22Rv1 (cell line): ENCODE measurements around the gene TLR5.

ENCODE experiments used
- ZFX ChIP-seq: fragments of 450-650 bp; IDR thresholded peaks from 2 replicates; pipeline ENCODE4 v1.6.1; 2017; ENCODE audit warnings: antibody characterized with exemption, borderline replicate concordance
- TF ChIP-seq, protein P1 (sequence below): fragments of 450-650 bp; IDR thresholded peaks from 2 replicates; pipeline ENCODE4 v1.5.1; 2017; ENCODE audit warnings: mild to moderate bottlenecking

DNA sequence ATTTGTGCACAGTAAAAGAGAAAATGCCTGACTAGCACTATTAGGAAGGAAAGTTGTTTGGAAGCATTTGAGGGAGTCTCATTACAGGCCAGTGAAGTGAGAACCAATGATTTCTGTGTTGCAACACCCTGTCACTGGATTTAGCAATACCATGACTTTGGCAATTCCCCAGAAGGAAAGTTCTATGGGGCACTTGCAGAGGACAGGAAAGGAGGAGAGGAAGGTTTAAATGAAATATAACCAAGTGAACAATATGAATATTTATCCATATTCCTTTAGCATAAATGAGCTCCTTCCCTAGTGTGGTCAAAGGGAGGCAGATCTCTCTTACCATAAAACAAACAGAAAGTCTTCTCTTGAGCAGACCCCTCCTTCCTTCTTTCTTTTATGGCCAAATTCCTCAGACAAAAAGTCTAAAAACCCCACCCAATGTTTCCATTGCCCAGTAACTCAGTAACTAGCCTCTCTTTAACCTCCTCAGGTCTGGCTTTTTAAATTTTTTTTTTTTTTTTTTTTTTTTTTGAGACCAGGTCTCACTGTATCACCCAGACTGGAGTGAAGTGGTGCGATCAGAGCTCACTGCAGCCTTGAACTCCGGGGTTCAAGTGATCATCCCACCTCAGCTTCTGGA is 5.5 kb downstream of the TLR5 start:
- TF ChIP-seq, protein P1, sequence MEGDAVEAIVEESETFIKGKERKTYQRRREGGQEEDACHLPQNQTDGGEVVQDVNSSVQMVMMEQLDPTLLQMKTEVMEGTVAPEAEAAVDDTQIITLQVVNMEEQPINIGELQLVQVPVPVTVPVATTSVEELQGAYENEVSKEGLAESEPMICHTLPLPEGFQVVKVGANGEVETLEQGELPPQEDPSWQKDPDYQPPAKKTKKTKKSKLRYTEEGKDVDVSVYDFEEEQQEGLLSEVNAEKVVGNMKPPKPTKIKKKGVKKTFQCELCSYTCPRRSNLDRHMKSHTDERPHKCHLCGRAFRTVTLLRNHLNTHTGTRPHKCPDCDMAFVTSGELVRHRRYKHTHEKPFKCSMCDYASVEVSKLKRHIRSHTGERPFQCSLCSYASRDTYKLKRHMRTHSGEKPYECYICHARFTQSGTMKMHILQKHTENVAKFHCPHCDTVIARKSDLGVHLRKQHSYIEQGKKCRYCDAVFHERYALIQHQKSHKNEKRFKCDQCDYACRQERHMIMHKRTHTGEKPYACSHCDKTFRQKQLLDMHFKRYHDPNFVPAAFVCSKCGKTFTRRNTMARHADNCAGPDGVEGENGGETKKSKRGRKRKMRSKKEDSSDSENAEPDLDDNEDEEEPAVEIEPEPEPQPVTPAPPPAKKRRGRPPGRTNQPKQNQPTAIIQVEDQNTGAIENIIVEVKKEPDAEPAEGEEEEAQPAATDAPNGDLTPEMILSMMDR: no peak
- no peak for TF ChIP-seq ZFX
